ENCODE results near the gene FZR1. TPM values are rescaled to one million over a fixed set of nuclear protein-coding genes. Genes with fewer than 3 reads are reported as not detected.

Gene FZR1
- total RNA-seq, 1 donor from 2014 or later: 31.0 TPM

- no peak for FAIRE-seq
- no peak for DNase-seq (ENCODE audit: low spot score in 2 of 2)
These were observed 33.6 kb downstream of the FZR1 start for GRCh38 chr19:3539756-3540118.

- FAIRE-seq: no peak
- no peak for DNase-seq (ENCODE audit: low spot score in 2 of 2)
These were observed 37.3 kb downstream of the FZR1 start for GRCh38 chr19:3543150-3544057.

GRCh38 chr19:3544058-3544376, 37.9 kb downstream of the FZR1 start:
- no peak for DNase-seq (ENCODE audit: low spot score in 2 of 2)
- FAIRE-seq: no peak

GRCh38 chr19:3544742-3545668, 38.9 kb downstream of the FZR1 start:
- DNase-seq (ENCODE audit: low spot score in 2 of 2): peak; percentile 83 to 85
- no peak for FAIRE-seq

- DNase-seq (ENCODE audit: low spot score in 2 of 2): no peak
- FAIRE-seq: no peak
These were observed 39.5 kb downstream of the FZR1 start for GRCh38 chr19:3545669-3546034.

- no peak for DNase-seq (ENCODE audit: low spot score in 2 of 2)
- no peak for FAIRE-seq
These were observed 40.0 kb downstream of the FZR1 start for GRCh38 chr19:3546119-3546518.

GRCh38 chr19:3547301-3547731, 41.2 kb downstream of the FZR1 start:
- DNase-seq (ENCODE audit: low spot score in 2 of 2) (no peak), FAIRE-seq (no peak)

GRCh38 chr19:3547767-3548282, 41.7 kb downstream of the FZR1 start:
- DNase-seq (ENCODE audit: low spot score in 2 of 2) (no peak), FAIRE-seq (no peak)

GRCh38 chr19:3548606-3549005, 42.5 kb downstream of the FZR1 start:
- no peak for FAIRE-seq
- DNase-seq (ENCODE audit: low spot score in 2 of 2): no peak

- FAIRE-seq: no peak
These were observed 43.7 kb downstream of the FZR1 start for GRCh38 chr19:3549816-3550215.

GRCh38 chr19:3550947-3551791, 45.1 kb downstream of the FZR1 start:
- no peak for FAIRE-seq

More at GRCh38 chr19:3549816-3550215, 43.7 kb downstream of the FZR1 start:
- DNase-seq (ENCODE audit: low spot score in 2 of 2): no peak

GRCh38 chr19:3551792-3552095, 45.6 kb downstream of the FZR1 start:
- DNase-seq (ENCODE audit: low spot score in 2 of 2): no peak
- FAIRE-seq: no peak

More at GRCh38 chr19:3550947-3551791, 45.1 kb downstream of the FZR1 start:
- DNase-seq (ENCODE audit: low spot score in 2 of 2): no peak

- DNase-seq (ENCODE audit: low spot score in 2 of 2): no peak
- FAIRE-seq: no peak
These were observed 48.4 kb downstream of the FZR1 start for GRCh38 chr19:3554254-3555083.

- FAIRE-seq: no peak
- peak in 1 of 2 donors; percentile 27 for DNase-seq (ENCODE audit: low spot score in 2 of 2)
These were observed 49.7 kb downstream of the FZR1 start for GRCh38 chr19:3555653-3556422.

GRCh38 chr19:3556423-3556977, 50.4 kb downstream of the FZR1 start:
- FAIRE-seq (no peak), DNase-seq (ENCODE audit: low spot score in 2 of 2) (peak in 1 of 2 donors; percentile 49)

- FAIRE-seq (no peak), DNase-seq (ENCODE audit: low spot score in 2 of 2) (peak in 1 of 2 donors; percentile 74)
These were observed 50.9 kb downstream of the FZR1 start for GRCh38 chr19:3556978-3557460.

GRCh38 chr19:3557461-3558248, 51.5 kb downstream of the FZR1 start, which contains the start of gene MFSD12:
MFSD12 (minus strand) TSS chr19:3557586; CDS start chr19:3557403, 183 bp downstream.
- peak; percentile 100 for DNase-seq (ENCODE audit: low spot score in 2 of 2)
- FAIRE-seq: no peak
